Neural cell (in vitro differentiated cells): ENCODE data around the gene ZNF619. TPM values are rescaled to one million over a fixed set of nuclear protein-coding genes. Genes with fewer than 3 reads are reported as not detected.

Experiments used
- H2AFZ ChIP-seq: fragments of 200-600, 300-800 bp; sonication (generic), shearing (Covaris generic); 2 replicates; pipeline ENCODE4 v1.6.0; 2014; ENCODE audit warnings: low read depth, mild to moderate bottlenecking, antibody characterized with exemption, low read length, moderate library complexity
- H3F3A ChIP-seq: fragments of 200-600 bp; shearing (Covaris generic); 2 replicates; pipeline ENCODE4 v1.6.1; 2016; ENCODE audit warnings: mild to moderate bottlenecking, moderate library complexity, mixed read lengths, antibody characterized with exemption, low read length; ENCODE audit not compliant: insufficient read depth, poor library complexity, severe bottlenecking
- H3K27ac ChIP-seq: fragments of 200-600, 300-800 bp; sonication (generic), shearing (Covaris generic); 2 replicates; pipeline ENCODE4 v1.5.1; 2014; ENCODE audit warnings: mild to moderate bottlenecking, low read length, moderate library complexity
- H3K27me3 ChIP-seq: fragments of 300-800, 200-600 bp; sonication (generic), shearing (Covaris generic); 2 replicates; pipeline ENCODE4 v1.6.0; 2014; ENCODE audit warnings: mild to moderate bottlenecking, low read depth, low read length, moderate library complexity; ENCODE audit not compliant: insufficient read depth
- H3K36me3 ChIP-seq: fragments of 300-800, 200-600 bp; sonication (generic), shearing (Covaris generic); 2 replicates; pipeline ENCODE4 v1.5.1; 2014; ENCODE audit warnings: mild to moderate bottlenecking, antibody characterized with exemption, low read length, moderate library complexity; ENCODE audit not compliant: insufficient read depth
- H3K4me2 ChIP-seq: fragments of 300-800, 200-600 bp; sonication (generic), shearing (Covaris generic); 2 replicates; pipeline ENCODE4 v1.6.0; 2014; ENCODE audit warnings: mild to moderate bottlenecking, low read length
- H3K4me3 ChIP-seq: fragments of 300-800, 200-600 bp; sonication (generic), shearing (Covaris generic); 2 replicates; pipeline ENCODE4 v1.5.1; 2014; ENCODE audit warnings: mild to moderate bottlenecking, low read length, moderate library complexity
- H3K79me2 ChIP-seq: fragments of 200-600 bp; shearing (Covaris generic); replicated peaks from 2 replicates; pipeline ENCODE4 v1.6.0; 2014; ENCODE audit warnings: mild to moderate bottlenecking, low read length, moderate library complexity; ENCODE audit not compliant: insufficient read depth
- H3K9ac ChIP-seq: fragments of 300-800, 200-600 bp; sonication (generic), shearing (Covaris generic); 2 replicates; pipeline ENCODE4 v1.6.1; 2016; ENCODE audit warnings: mild to moderate bottlenecking, low read length, mixed read lengths
- H3K9me2 ChIP-seq: fragments of 200-600 bp; shearing (Covaris generic); 2 replicates; pipeline ENCODE4 v1.6.1; 2016; ENCODE audit warnings: mild to moderate bottlenecking, low read length, mixed read lengths; ENCODE audit not compliant: insufficient read depth
- H3K9me3 ChIP-seq: fragments of 200-600, 300-800 bp; sonication (generic), shearing (Covaris generic); 2 replicates; pipeline ENCODE4 v1.6.1; 2016; ENCODE audit warnings: mild to moderate bottlenecking, mixed run types, low read length, moderate library complexity, mixed read lengths
- H4K20me1 ChIP-seq: fragments of 200-600 bp; shearing (Covaris generic); 2 replicates; pipeline ENCODE4 v1.6.1; 2016; ENCODE audit warnings: mild to moderate bottlenecking, mixed run types; ENCODE audit not compliant: insufficient read depth
- CTCF ChIP-seq: fragments of 450-650 bp; IDR thresholded peaks from 2 replicates; pipeline ENCODE4 v1.5.1; 2014; ENCODE audit warnings: antibody characterized with exemption, mild to moderate bottlenecking, moderate library complexity; ENCODE audit not compliant: poor library complexity, severe bottlenecking
- EP300 ChIP-seq: fragments of 450-650 bp; conservative IDR thresholded peaks from 2 replicates; pipeline ENCODE4 v1.6.1; 2014; ENCODE audit warnings: antibody characterized with exemption, mild to moderate bottlenecking, moderate library complexity; ENCODE audit not compliant: poor library complexity, severe bottlenecking
- EZH2 ChIP-seq: fragments of 200-600, 300-800 bp; shearing (Covaris generic), sonication (generic); IDR thresholded peaks from 2 replicates; pipeline ENCODE4 v1.6.1; 2014; ENCODE audit warnings: antibody characterized with exemption, low read length, borderline replicate concordance, mild to moderate bottlenecking; ENCODE audit not compliant: insufficient read depth, poor library complexity, severe bottlenecking
- MXI1 ChIP-seq: fragments of 450-650 bp; conservative IDR thresholded peaks from 2 replicates; pipeline ENCODE4 v1.6.1; 2014; ENCODE audit warnings: antibody characterized with exemption, mild to moderate bottlenecking; ENCODE audit not compliant: poor library complexity, severe bottlenecking
- POLR2AphosphoS5 ChIP-seq: IDR thresholded peaks from 2 replicates; pipeline ENCODE4 v1.6.1; 2012
- RAD21 ChIP-seq: fragments of 450-650 bp; conservative IDR thresholded peaks from 2 replicates; pipeline ENCODE4 v1.6.1; 2014; ENCODE audit warnings: antibody characterized with exemption, mild to moderate bottlenecking, moderate library complexity
- REST ChIP-seq: IDR thresholded peaks from 2 replicates; pipeline ENCODE4 v1.6.1; 2012; ENCODE audit warnings: borderline replicate concordance
- SMC3 ChIP-seq: fragments of 450-650 bp; conservative IDR thresholded peaks from 2 replicates; pipeline ENCODE4 v1.6.1; 2014; ENCODE audit warnings: antibody characterized with exemption, mild to moderate bottlenecking, moderate library complexity; ENCODE audit not compliant: poor library complexity
- TAF1 ChIP-seq: IDR thresholded peaks from 2 replicates; pipeline ENCODE4 v1.6.1; 2012; ENCODE audit warnings: low read depth
- polyA plus RNA-seq: library from polyadenylated mRNA; depleted of rRNA; stranded (reverse); fragments of >200 nt; gene quantifications from 2 replicates; pipeline ENCODE4 v1.2.3, GENCODE V29; 2014
- small RNA-seq, 3 experiments: library from RNA; depleted of rRNA; stranded (forward); fragments of <200 nt; gene quantifications; one replicate each; pipeline ENCODE3, GENCODE V24; 2012

ZNF619 gene
- polyA plus RNA-seq, 1 donor from 2014 or later = 0.33 TPM

DNA sequence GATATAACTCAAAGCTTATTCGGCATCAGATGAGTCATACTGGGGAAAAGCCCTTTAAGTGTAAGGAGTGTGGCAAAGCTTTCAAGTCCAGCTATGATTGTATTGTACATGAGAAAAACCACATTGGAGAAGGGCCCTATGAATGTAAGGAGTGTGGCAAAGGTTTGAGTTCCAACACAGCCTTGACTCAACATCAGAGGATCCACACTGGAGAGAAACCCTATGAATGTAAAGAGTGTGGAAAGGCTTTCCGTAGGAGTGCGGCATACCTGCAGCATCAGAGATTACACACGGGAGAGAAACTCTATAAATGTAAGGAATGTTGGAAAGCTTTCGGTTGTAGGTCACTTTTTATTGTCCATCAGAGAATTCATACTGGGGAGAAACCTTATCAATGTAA is 55.3 kb downstream of the ZNF619 start:
- H3K9me2 ChIP-seq = no peaks in the 10 kb centered on the region
- H3K79me2 ChIP-seq = no peaks in the 10 kb centered on the region
- no peaks in the 10 kb centered on the region for H3F3A ChIP-seq
- H4K20me1 ChIP-seq = no peaks in the 10 kb centered on the region
- H3K27me3 ChIP-seq = no peaks in the 10 kb centered on the region
- no peak overlapping the region for H3K9ac ChIP-seq
- no peak overlapping the region for H3K4me3 ChIP-seq
- no peak overlapping the region for H3K4me2 ChIP-seq
- no peak overlapping the region for H3K27ac ChIP-seq
- H2AFZ ChIP-seq = no peak overlapping the region
- no peak for TF ChIP-seq REST
- TF ChIP-seq SMC3 = no peak
- TF ChIP-seq MXI1 = no peak
- no peaks in the 10 kb centered on the region for H3K9me3 ChIP-seq
- H3K36me3 ChIP-seq = peaks cover 12% of the 10 kb centered on the region

GRCh38 chr3:40534283-40534682 is 57.4 kb downstream of the ZNF619 start:
- no peaks in the 10 kb centered on the region for H4K20me1 ChIP-seq
- H2AFZ ChIP-seq = no peak overlapping the region
- TF ChIP-seq SMC3 (no peak), RAD21 (no peak), POLR2AphosphoS5 (no peak), MXI1 (no peak), TAF1 (no peak), EZH2 (no peak), CTCF (no peak), EP300 (no peak), REST (no peak)
- H3K27ac ChIP-seq = no peak overlapping the region
- H3K4me2 ChIP-seq = no peak overlapping the region
- peaks cover 5% of the 10 kb centered on the region for H3K9me3 ChIP-seq
- no peak overlapping the region for H3K4me3 ChIP-seq
- H3K9ac ChIP-seq = no peak overlapping the region
- no peaks in the 10 kb centered on the region for H3F3A ChIP-seq
- no peaks in the 10 kb centered on the region for H3K79me2 ChIP-seq
- H3K27me3 ChIP-seq = no peaks in the 10 kb centered on the region
- H3K9me2 ChIP-seq = no peaks in the 10 kb centered on the region
- H3K36me3 ChIP-seq = peaks cover 12% of the 10 kb centered on the region

Small RNA genes within 50 kb of the gene (small RNA-seq; reads per million reads assigned to genes)
- 0.03 to 4.2 (median 0.10) reads per million in 3 experiments for gene RNU5B-2P

Other genes with a start within 250 kb of the ZNF619 start
- gene EIF1B, start 167.4 kb upstream of the ZNF619 start, polyA plus RNA-seq = 66.7 and 88.0 TPM in 2 replicates
- 2.8 and 3.1 TPM in 2 replicates for gene ENTPD3, start 89.9 kb upstream of the ZNF619 start, polyA plus RNA-seq
- 273 and 288 TPM in 2 replicates for gene RPL14, start 19.8 kb upstream of the ZNF619 start, polyA plus RNA-seq
- 20.2 and 31.0 TPM in 2 replicates for gene ZNF620, start 28.9 kb downstream of the ZNF619 start, polyA plus RNA-seq
- gene ZNF621, start 47.8 kb downstream of the ZNF619 start, polyA plus RNA-seq = 8.0 and 8.1 TPM in 2 replicates